Activated naive CD4-positive, alpha-beta T cell treated with anti-CD3 and anti-CD28 coated beads, Interleukin-2, amount 10 ng/mL, durations not matched to agents 7 days and 5 days (primary cell): Measurements from ENCODE around the gene MBD3.

Experiments
- CTCF ChIA-PET: fragments of 350-600 bp; sonication (Branson Sonifier 250); formaldehyde crosslinking; loops from one replicate; lab custom pipeline; 2021; ENCODE audit warnings: antibody characterized with exemption; lab: Charles Lee
- DNase-seq: peaks from one replicate; pipeline ENCODE4 v3.0.0-alpha.2; 2020
- H3K27ac Mint-ChIP-seq: one replicate; pipeline ENCODE4 v1.8.0; 2021; ENCODE audit warnings: mild to moderate bottlenecking, moderate library complexity, mixed read lengths
- H3K27me3 Mint-ChIP-seq: one replicate; pipeline ENCODE4 v1.8.0; 2021; ENCODE audit warnings: mild to moderate bottlenecking, mixed read lengths
- H3K36me3 Mint-ChIP-seq: one replicate; pipeline ENCODE4 v1.8.0; 2021; ENCODE audit warnings: mixed read lengths
- H3K4me1 Mint-ChIP-seq: one replicate; pipeline ENCODE4 v1.8.0; 2021; ENCODE audit warnings: mixed read lengths
- H3K4me3 Mint-ChIP-seq: one replicate; pipeline ENCODE4 v1.8.0; 2021; ENCODE audit warnings: mild to moderate bottlenecking, moderate library complexity, mixed read lengths
- H3K9me3 Mint-ChIP-seq: one replicate; pipeline ENCODE4 v1.8.0; 2021; ENCODE audit warnings: mixed read lengths

Gene MBD3

DNA sequence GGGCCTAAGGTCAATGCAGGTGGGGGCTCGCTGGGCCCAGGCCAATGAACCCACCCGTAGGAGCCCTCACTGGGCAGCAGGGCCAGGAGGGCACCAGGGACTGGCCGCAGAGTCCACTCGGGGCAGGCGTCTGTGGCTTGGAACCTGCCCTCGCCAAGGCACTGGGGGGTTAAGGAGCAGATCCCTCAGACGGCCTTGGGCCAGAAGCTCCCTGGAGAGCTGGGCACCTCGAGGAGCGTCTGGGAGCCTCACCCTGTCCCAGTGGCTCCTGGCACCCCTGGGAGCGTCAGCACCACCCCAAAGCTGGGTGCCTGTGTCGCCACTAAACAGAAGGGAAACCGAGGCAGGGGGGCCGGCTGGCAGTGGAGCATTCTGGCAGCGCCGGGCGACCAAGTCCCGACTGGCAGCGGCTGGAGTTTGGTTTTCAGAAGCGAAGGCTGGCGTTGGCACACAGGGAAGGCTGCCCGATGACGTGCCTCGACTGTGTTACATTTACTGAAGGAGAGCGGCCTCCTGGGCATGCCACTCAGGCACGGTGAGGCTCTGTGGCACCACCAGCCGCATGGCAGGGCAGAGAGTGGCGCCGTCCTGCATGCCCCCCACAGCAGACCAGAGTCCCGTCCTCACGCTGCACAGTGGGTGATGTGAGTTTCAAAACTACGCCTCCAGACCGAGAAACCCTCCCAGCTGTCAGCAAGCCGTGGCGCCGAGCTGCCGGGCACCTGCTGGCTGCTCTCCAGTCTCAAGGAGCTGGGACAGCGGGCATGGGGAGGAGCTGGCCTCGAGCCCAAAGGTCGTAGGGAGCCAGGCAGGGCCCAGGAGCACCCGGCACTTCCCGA is 15.4 kb downstream of the MBD3 start:
- no peaks in the 10 kb centered on the region for H3K9me3 Mint-ChIP-seq
- H3K4me3 Mint-ChIP-seq, result no peak overlapping the region
- H3K27me3 Mint-ChIP-seq, result no peaks in the 10 kb centered on the region
- DNase-seq, result no peak
- CTCF ChIA-PET, result no interaction called here
- H3K4me1 Mint-ChIP-seq, result no peaks in the 10 kb centered on the region
- H3K27ac Mint-ChIP-seq, result no peak overlapping the region
- H3K36me3 Mint-ChIP-seq, result peaks cover 17% of the 10 kb centered on the region

DNA sequence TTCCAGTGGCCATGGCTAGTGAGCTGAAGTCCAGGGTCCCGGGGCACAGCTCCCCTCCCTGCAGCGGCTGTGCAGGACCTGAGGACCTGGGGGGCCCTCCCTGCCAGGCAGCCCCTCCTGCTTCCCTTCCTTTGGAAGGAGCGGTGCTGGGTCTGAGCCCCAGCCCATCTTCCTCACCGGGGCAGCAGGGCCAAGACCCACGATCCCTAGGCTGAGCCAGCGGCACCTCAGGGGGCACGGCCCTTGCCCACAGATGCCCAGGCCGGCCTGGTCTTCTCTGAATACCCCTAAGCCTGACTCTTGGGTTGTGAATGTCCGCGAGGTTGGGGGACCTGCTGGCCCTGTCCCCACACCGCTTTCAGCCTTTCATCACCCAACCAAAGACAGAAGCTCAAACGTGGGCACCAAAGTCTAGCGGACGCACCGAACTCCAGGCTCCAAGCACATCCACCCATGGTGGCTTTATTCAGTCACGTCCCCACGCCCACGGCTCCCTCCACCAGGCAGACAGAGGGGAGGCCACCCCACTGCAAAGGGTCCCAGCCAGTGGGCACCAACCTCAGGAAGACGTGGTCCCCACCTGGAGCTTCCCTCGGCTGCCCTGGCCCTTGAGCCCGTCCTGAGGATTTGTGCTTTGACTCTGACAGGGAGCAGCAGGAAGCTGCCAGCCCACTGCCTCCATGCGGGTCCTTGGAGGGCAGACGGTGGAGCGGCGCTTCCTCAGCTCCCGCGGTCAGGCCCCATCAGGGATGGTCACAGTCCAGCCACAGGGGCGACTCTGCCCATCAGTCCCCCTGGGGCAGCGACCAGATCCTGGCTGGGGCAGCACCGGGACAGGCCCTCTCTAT is 16.2 kb downstream of the MBD3 start:
- CTCF ChIA-PET, result no interaction called here
- no peak overlapping the region for H3K27ac Mint-ChIP-seq
- no peaks in the 10 kb centered on the region for H3K9me3 Mint-ChIP-seq

DNA sequence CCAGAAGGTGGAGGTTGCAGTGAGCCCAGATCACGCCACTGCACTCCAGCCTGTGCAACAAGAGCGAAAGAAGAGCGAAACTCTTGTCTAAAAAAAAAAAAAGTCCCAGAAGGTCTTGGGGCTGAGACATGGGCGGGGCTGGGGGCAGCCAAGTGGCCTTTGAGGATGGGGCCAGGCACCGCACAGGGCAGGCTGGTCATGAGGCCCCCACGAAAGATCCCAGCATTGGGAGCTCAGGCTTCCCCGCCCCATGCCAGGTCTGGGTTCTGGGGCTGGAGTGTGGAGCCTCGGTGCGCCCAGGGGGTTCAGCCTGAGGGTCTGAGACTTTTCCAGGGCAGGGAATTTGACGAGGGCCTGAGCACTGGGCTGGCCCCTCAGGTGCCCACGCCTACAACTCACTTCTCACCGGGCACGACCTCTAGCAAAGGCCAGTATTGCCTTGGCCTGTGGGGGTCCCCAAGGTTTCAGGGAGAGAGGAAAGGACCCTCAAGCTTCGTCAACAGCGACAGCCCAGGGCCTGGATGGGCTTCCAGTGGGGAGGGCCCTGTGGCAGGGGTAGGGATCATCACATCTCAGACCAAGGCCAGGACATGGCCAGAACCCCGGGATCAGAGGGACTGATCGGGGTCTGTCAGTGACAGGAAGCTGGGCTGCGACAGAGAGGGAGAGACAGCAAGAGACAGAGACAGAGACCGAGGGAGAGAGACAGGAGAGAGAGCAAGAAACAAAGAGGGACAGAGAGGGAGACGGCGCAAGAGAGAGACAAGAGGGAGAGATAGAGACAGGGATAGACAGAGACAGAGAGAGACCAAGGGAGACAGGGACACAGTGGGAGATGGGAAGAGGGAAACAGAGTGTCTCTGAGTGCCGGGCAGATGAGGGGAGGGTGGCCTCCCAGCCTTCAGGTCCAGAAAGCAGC is 17.1 kb downstream of the MBD3 start:
- DNase-seq, result no peak
- Mint-ChIP-seq H3K4me1 (no peaks in the 10 kb centered on the region), H3K4me3 (no peak overlapping the region), H3K9me3 (no peaks in the 10 kb centered on the region), H3K27me3 (peaks cover 15% of the 10 kb centered on the region), H3K27ac (no peak overlapping the region), H3K36me3 (peaks cover 9% of the 10 kb centered on the region)
- CTCF ChIA-PET, result no interaction called here

More for the DNA sequence above, 16.2 kb downstream of the MBD3 start:
- Mint-ChIP-seq H3K4me1 (no peaks in the 10 kb centered on the region), H3K36me3 (peaks cover 15% of the 10 kb centered on the region), H3K27me3 (peaks cover 8% of the 10 kb centered on the region), H3K4me3 (no peak overlapping the region)
- no peak for DNase-seq

DNA sequence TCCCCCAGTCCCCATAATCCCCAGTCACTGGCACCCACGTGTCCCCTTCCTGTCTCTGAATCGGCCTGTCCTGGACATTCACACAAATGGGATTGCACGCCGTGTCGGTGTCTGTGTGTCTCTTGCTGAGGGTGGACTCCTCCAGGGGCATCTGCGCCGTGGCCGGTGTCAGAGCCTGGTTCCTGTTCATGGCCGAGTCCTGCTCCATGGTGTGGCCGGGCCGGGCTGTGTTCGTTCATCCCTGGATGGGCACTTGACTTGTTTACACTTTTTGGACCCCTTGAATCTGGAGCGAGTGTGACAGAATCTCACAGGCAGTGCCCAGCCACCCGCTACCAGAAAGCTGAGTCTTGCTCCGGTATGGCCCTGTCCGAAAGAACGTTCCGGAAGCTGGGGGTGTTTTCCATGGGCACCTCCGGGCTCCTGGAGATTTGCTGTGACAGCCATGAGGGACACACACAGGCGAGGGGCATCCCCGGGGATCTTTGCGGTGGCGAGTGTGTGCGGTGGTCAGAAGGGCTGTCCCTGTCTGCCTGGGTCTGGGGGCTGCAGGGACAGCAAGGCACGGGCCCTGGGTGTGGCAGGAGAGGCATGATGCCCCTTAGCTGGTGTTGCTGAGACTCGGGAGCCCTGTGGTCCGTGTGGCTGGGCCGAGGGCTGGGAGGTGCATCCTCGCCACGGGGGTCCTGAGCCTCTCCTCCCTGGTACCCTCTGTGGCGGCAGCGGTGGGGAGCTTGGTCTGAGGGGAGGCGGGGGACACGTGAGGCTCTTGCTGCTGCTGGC is 18.1 kb downstream of the MBD3 start:
- Mint-ChIP-seq H3K36me3 (peaks cover 4% of the 10 kb centered on the region), H3K27me3 (peaks cover 25% of the 10 kb centered on the region), H3K4me3 (no peak overlapping the region), H3K4me1 (peaks cover 5% of the 10 kb centered on the region), H3K27ac (no peak overlapping the region), H3K9me3 (no peaks in the 10 kb centered on the region)
- DNase-seq, result no peak
- CTCF ChIA-PET, result no interaction called here

DNA sequence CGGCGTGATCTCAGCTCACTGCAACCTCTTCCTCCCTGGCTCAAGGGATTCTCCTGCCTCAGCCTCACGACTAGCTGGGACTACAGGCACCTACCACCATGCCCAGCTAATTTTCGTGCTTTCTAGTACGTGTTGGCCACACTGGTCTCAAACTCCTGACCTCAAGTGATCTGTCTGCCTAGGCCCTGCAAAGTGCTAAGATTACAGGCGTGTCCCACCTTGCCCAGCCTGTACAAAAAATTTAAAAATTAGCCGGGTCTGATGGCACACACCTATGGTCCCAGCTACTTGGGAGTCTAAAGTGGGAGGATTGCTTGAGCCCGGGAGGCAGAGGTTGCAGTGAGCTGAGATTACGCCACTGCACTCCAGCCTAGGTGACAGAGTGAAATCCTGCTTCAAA is 19.9 kb downstream of the MBD3 start:
- CTCF ChIA-PET, result no interaction called here
- peaks cover 5% of the 10 kb centered on the region for H3K4me1 Mint-ChIP-seq
- H3K4me3 Mint-ChIP-seq, result no peak overlapping the region
- no peaks in the 10 kb centered on the region for H3K36me3 Mint-ChIP-seq
- H3K9me3 Mint-ChIP-seq, result no peaks in the 10 kb centered on the region
- H3K27ac Mint-ChIP-seq, result no peak overlapping the region
- no peak for DNase-seq
- H3K27me3 Mint-ChIP-seq, result peaks cover 39% of the 10 kb centered on the region

DNA sequence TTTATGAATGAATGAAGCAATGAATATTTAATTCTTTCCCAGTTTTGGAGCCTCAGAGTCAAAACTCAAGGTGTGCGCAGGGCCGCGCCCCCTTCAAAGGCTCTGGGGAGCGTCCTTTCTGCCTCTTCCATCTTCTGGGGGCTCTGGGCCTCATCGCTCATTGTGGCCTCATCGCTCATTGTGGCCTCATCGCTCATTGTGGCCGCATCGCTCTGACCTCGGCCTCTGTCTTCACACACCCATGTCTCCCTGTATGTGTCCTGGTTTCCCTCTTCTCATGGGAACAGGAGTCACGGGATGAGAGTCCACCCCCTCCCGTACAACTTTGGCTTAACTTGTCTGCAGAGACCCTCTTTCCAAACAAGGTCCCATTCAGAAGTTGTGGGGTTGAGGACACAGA is 21.3 kb downstream of the MBD3 start:
- no peak for DNase-seq
- CTCF ChIA-PET, result no interaction called here
- Mint-ChIP-seq H3K27ac (no peak overlapping the region), H3K9me3 (no peaks in the 10 kb centered on the region), H3K36me3 (no peaks in the 10 kb centered on the region), H3K4me3 (no peak overlapping the region), H3K27me3 (peaks cover 43% of the 10 kb centered on the region), H3K4me1 (peaks cover 5% of the 10 kb centered on the region)

DNA sequence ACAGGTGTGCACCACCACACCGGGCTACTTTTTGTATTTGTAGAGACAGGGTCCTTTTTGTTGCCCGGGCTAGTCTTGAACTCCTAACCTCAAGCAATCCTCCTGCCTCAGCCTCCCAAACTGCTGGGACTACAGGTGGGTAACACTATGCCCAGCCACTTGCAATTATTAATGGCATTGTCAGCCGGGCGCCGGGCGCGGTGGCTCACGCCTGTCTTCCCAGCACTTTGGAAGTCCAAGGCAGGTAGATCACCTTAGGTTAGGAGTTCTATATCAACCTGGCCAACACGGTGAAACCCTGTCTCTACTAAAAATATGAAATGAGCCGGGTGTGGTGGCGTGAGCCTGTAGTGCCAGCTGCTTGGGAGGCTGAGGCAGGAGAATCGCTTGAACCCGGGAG is 21.8 kb downstream of the MBD3 start:
- Mint-ChIP-seq H3K4me1 (peaks cover 5% of the 10 kb centered on the region), H3K36me3 (no peaks in the 10 kb centered on the region), H3K27me3 (peaks cover 48% of the 10 kb centered on the region), H3K4me3 (no peak overlapping the region), H3K9me3 (no peaks in the 10 kb centered on the region), H3K27ac (no peak overlapping the region)
- no peak for DNase-seq
- CTCF ChIA-PET, result no interaction called here

DNA sequence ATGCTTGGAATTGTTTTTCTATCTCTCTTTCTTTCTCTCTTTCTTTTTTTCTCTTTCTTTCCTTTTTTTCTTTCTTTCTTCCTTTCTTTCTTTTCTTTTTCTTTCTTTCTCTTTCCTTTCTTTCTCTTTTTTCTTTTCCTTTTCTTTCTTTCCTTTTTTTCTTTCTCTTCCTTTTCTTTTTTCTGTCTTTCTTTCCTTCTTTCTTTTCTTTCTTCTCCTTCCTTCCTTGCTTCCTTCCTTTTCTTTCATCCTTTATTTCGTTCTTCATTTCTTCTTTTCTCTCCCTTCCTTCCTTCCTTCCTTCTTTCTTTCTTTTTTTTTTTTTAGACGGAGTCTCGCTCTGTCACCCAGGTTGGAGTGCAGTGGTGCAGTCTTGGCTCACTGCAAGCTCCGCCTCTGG is 22.7 kb downstream of the MBD3 start:
- peaks cover 56% of the 10 kb centered on the region for H3K27me3 Mint-ChIP-seq
- H3K27ac Mint-ChIP-seq, result no peak overlapping the region
- peaks cover 5% of the 10 kb centered on the region for H3K4me1 Mint-ChIP-seq
- H3K9me3 Mint-ChIP-seq, result no peaks in the 10 kb centered on the region
- DNase-seq, result no peak
- CTCF ChIA-PET, result no interaction called here
- H3K36me3 Mint-ChIP-seq, result no peaks in the 10 kb centered on the region
- H3K4me3 Mint-ChIP-seq, result peak overlapping the region; percentile 24

DNA sequence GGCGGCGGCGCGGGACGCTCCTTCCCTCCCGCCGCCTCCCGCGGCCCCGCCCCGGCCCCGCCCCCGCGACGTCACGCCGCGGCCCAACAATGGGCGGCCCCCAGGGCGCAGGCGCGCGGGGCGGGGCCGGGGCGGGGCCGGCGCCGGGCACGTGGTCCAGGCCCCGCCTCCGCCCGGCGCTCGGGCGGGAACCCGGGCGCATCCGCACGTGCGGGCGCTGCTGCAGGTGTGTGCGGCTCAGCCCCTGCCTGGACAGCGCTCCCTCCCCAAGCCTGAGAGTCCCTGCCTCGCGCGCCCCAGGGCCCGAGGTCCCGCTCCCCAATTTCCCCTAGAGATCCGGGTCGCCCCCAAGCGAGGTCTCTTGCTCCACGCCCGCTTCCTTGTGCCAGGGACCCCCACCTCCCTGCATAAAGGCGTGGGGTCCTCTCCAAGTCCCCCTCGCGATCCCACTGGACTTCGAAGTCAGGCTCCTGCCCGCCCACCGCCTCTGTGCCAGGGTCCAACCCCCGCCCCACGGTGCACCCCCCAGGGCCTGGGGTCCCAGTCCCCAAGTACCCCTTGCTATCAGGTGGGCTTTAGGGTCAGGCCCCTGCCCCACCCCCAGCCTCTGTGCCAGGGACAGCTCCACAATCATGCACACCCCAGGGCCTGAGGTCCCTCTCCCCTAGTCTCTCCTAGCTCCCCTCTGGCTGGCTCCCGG is 24.2 kb downstream of the MBD3 start, which contains the start of gene MEX3D:
TSS of gene MEX3D (minus strand) at position 6 of the 700 bp plus-strand sequence. CDS start 267 bp downstream, outside the sequence.
- CTCF ChIA-PET, result no interaction called here
- no peaks in the 10 kb centered on the region for H3K36me3 Mint-ChIP-seq
- H3K9me3 Mint-ChIP-seq, result no peaks in the 10 kb centered on the region
- DNase-seq, result peak; percentile 85
- H3K27me3 Mint-ChIP-seq, result peaks cover 66% of the 10 kb centered on the region
- H3K4me1 Mint-ChIP-seq, result peaks cover 5% of the 10 kb centered on the region
- H3K27ac Mint-ChIP-seq, result peak within 1 kb of the TSS; percentile 37
- H3K4me3 Mint-ChIP-seq, result peak within 1 kb of the TSS; percentile 48

DNA sequence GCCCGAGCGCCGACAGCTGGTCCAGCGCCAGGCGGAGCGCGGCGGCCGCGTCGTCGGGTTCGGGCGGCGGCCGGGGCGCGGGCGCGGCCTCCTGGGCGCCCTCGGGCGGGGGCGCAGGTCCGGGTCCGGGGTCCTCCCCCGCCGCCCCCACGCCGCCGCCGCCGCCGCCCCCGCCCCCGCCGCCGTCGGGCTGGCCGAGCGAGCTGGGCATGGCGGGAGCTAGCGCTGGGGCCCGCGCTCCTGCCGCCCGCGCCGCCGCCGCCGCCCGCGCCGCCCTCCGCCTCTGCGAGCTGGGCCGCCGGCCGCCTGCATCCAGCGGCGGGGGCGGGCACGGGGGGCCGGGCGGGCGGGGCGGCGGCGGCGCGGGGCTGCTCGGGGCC is 24.8 kb downstream of the MBD3 start:
- Mint-ChIP-seq H3K27ac (no peak overlapping the region), H3K36me3 (no peaks in the 10 kb centered on the region), H3K27me3 (peaks cover 73% of the 10 kb centered on the region), H3K9me3 (no peaks in the 10 kb centered on the region), H3K4me1 (peaks cover 5% of the 10 kb centered on the region), H3K4me3 (no peak overlapping the region)
- CTCF ChIA-PET, result no interaction called here
- DNase-seq, result no peak

DNA sequence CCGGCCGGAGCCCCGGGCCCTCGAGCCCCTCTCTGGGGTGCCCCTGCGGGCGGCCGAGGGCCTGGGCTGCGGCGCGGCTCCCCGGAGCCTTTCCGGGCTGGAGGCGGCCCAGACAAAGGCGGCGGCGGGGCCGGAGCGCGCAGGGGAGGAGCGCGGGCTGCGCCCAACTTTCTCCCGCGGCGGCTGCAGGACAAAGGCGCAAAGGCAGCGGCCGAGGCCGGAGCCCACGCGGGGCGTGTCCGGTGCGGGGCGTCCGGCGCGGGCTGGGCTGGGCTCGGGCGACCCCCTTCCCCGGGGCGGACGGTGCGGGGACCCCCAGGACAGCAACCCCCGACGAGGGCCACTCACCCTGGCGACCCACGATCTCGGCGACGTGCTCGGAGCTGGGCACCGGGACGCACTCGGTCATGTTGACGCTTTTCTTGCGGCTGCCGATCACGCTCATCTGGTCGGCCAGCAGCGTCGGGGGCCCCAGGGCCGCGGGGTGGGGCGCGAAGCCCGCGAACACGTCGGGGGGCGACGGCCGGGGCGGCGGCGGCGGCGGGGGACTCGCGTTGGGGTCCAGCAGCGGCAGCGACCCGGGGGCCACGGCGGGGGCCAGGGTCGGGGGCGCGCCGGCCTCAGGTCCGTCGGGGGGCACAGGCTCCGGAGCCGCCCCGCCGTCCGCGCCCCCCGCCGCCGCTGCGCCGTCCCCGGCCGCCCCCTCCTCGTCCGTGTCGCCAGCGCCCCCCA is 25.4 kb downstream of the MBD3 start:
- H3K9me3 Mint-ChIP-seq, result no peaks in the 10 kb centered on the region
- peak overlapping the region; percentile 41 for H3K4me3 Mint-ChIP-seq
- H3K36me3 Mint-ChIP-seq, result no peaks in the 10 kb centered on the region
- peak; percentile 29 for DNase-seq
- H3K27me3 Mint-ChIP-seq, result peaks cover 73% of the 10 kb centered on the region
- peaks cover 5% of the 10 kb centered on the region for H3K4me1 Mint-ChIP-seq
- H3K27ac Mint-ChIP-seq, result no peak overlapping the region
- CTCF ChIA-PET, result no interaction called here

DNA sequence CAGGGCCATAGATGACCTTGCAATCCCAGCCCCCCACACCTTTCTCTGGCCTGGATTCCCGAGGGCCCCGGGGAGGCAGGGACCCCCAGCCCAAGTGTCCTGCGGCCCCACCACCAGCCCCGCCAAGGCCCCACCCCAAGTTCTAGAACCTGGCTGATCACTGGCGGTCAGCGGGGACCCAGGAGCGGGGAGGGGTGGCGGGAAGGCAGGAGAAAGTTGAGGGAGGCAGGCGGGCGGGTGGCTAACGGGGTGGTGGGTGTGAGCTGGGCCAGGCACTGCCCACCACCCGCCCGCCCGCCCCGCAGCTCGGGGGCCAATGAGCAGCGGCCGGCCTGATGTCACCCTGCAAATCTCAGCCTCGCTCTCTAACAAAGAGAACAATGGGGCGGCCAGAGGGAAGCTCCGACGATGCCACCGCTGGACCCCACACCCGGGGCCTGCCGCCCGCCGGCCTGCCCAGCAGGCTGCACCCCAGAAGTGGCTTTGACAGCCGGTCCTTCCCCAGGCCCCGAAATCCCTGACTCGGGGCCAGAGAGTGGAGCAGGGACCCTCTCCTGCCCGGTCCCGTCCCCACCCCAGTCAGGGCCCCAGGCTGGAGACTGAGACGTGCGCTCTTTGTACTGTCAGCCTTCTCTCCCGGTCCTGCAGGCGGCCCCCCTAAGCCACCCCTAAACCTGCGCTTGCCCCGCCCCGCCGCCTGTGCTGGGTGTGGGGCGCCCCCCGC is 26.1 kb downstream of the MBD3 start:
- Mint-ChIP-seq H3K4me3 (peak overlapping the region; percentile 31), H3K36me3 (no peaks in the 10 kb centered on the region), H3K27me3 (peaks cover 66% of the 10 kb centered on the region), H3K9me3 (no peaks in the 10 kb centered on the region), H3K4me1 (peaks cover 5% of the 10 kb centered on the region), H3K27ac (no peak overlapping the region)
- DNase-seq, result no peak
- CTCF ChIA-PET, result no interaction called here
